Stimulated activated CD4-positive, alpha-beta T cell treated with anti-CD3 and anti-CD28 coated beads, Interleukin-4, amount 100 ng/mL, for 1 hour (primary cell): ENCODE measurements around the gene NOS2.
"Not testable (repeated sequence)": the region's sequence is repeated elsewhere in the genome, so short reads cannot be mapped to it uniquely, and the experiment has no call there.

Experiments
- DNase-seq: peaks from one replicate; pipeline ENCODE4 v3.0.0-alpha.2; 2020

Gene NOS2

DNA sequence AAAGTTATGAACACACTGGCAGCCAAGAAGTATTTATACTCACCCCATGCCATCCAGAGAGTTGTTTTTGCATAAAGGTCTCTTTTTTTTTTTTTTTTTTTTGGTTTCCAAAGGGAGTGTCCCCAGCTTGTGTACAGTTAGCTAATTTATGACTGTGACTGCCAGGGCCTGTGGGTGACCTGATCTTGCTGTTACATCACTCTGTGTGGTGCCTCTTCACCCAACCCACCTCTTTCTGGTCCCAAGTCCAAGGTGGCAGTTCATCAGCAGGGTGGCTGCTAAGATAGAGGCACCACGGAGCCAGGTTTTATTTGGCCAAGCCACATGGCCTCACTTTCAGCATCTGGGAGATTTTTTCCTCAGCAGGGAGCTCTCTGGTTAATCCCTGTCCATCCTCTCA lies at the start of gene NOS2:
TSS of gene NOS2 (minus strand) at position 8 of the 400 bp plus-strand sequence. CDS start 1,720 bp downstream, outside the sequence.
- no peak for DNase-seq

DNA sequence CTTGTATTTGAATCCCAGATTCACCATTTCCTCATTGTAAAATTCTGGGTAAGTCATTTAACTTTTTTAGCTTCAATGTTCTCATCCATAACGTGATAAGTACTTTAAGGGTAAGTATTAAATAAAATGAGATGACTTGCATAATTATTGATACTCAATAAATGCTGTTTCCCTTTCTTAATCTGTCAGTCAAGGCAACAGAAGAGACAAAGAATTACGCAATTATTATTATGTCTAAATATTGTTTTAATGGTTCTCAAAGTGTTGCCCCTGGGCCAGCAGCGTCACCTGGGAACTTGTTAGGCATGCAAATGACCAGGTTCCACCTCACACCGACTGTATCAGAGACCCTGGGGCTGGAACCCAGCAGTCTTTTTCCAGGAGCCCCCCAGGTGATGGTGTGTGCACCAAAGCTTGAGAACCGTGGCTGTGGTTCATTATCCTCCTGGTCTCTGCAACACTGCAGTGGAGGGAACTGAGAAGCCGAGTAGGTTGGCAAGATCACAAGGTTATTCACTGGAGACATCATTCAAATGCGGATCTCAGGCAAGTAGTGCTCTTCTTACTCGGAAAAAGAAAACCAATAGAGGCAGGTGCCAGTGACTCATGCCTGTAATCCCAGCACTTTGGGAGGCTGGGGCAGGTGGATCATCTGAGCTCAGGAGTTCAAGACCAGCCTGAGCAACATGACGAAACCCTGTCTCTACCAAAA lies 49.3 kb upstream of the NOS2 start:
- no peak for DNase-seq

DNA sequence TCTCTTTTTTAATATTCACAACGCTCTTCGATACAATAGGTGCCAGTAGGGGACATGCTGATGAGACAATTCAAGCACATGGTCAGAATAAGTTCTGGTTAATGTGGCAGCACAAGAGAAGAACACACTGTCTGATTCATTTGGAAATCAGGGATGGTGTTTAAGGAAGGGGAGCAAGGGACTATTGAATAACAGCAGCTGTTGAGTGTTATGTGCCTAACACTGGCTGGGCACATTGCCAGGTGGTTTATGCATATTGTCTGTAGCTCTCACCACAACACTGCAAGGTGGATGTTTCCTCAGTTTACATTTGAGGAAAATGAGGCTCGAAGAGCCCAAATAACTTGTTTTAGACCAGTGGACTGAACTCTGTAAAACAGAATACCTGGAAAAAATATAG lies 48.6 kb upstream of the NOS2 start:
- no peak for DNase-seq

DNA sequence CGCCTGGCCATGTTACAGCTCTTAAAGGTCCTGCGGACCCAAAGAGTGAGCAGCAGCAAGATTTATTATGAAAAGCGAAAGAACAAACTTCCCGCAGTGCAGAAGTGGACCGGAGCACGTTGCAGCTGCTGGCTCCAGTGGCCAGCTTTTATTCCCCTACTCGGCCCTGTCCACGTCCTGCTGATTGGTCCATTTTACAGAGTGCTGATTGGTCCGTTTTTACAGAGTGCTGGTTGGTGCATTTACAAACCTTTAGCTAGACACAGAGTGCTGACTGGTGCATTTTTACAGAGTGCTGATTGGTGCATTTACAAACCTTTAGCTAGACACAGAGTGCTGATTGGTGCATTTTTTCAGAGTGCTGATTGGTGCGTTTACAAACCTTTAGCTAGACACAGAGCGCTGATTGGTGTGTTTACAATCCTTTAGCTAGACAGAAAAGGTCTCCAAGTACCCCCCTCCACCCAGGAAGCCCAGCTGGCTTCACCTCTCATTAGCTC lies 46.5 kb upstream of the NOS2 start:
- DNase-seq, result not testable (repeated sequence)

DNA sequence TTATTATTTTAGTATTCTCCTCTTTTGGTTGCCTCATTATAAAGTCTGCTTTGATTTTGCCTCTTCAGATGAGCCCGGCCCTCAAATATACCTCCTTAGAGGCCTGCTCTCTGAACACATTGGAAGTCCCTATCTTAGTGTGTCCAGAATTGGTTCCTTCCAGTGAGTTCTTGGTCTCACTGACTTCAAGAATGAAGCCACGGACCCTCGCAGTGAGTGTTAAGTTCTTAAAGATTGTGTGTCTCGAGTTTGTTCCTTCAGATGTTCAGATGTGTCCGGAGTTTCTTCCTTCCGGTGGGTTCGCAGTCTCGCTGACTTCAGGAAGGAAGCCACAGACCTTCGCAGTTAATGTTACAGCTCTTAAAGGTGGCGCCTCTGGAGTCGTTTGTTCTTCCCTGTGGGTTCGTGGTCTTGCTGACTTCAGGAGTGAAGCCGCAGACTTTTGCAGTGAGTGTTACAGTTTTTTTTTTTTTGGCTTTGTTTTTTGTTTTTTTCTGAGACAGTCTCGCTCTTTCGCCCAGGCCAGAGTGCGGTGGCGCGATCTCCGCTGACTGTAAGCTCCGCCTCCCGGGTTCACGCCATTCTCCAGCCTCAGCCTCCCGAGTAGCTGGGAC lies 45.8 kb upstream of the NOS2 start:
- DNase-seq, result peak; percentile 4

DNA sequence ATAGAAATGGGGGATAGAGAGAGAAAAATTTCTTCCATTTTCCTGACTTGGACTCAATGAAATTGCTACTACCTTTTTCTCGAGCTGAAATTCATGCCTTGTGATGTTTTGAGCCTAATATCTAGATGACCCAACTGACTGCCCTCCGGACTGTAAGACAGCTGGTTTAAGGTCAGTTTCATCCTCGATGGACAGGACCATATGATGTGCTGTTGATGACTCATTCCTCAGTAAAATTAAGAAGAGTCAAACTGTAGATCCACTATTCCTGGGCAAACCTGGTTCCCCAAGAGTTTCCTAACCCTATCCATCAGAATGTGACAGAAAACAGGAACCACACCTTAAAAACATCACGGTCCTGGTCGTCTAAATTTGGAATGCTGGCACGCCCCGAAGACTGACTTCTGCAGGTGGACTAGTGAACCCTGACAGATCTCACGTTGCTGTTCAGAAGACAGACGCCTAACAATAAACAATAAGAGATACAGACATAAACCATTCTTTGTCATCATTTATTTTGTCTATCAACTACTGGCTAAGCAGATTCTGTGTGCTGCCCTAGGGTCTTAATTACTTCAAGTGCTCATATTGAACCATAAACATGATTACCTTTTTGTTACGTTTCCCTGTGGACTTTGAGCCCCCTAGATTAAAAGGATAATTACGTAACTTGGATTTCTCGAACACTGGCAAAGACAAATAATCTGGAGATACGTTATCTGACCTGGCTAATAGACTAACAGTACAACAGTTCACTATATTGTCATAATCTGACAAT lies 45.1 kb upstream of the NOS2 start:
- DNase-seq, result no peak

DNA sequence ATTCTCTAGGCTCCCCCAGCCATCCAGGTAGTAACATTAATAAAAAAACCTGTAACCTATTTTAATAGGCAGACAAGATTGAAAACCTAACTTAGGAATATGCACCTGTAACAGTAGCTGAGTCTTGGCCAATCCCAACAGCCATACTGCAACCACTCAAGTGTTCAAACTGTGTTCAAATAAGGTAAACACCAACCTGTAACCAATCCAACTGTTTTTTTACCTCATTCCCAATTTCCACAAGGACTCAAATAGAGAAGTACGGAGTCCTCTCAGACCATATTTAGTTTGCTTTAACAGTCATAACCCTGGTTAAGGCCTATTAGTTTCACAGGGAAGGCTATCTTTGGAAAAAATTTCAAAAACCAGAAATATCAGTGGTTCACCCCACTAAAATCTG lies 40.4 kb upstream of the NOS2 start:
- no peak for DNase-seq

DNA sequence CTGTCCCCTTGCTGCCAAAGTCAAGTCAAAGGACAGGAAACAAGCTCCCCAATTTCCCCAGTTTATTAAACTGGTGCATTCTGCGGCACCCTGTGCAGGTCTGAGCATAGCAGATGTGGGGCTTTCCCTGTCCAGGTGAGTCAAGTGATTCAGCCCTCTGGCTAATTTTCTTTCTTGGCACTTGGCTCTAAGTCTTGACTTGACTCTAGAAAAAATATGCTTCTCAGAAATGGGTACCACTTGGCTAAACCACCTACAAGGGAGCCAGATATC lies 40.0 kb upstream of the NOS2 start:
- not testable (repeated sequence) for DNase-seq

DNA sequence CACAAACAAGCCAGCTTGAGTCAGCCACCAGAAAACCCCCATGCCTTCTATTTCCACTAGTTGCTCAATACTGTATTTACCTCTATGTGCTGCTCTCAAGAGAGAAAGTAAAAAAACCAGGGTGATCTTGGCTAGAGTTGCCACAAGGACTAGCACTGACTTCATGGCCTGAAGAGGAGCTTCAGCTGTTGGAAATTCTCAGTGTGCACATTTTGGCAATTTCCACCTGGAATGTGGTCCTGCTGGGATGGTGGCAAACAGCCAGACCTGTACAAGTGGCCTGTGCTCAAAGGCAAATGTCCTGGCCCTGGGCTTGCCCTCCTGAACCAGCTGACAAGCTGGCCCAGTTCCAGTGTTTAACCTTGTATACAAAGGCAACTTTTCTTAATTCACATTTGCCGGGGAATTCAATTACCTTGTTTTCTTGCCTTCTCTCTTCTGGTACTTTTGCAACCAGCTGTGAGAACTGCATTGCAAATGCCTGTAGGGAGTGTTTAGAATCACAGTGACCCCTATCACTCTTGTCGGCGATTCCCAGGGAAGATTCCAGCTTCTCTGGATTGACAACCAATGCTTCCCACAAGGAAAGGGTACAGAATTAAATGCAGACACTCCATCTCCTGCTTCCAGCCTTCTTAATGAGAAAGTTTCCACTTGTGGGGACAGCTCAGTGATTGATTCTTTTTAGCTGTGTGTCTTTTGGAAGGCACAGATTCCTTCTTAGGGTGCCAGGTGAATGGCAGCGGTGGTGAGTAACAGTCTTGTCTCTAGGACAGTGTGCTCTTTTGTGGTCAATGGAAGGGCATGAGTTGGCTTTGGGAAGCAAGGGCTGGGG lies 39.5 kb upstream of the NOS2 start:
- DNase-seq, result not testable (repeated sequence)

DNA sequence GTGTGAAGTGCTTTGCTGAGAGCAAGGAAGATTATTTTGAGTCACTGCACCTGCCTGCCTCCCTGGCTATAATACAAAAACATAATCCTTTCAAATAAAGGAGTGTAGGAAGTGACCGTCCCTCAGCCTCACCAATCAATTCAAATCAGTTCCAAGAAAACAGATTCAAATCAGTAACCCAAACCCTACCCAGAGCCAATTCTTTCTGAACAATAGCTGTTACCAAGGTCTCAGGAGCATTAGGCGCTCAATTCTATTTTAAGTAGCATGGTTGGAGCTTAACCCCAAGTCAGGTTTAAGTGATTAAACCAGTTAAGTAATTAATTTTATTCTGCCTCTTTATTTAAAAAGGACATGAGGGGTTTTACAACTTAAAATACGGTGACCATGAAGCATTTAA lies 38.3 kb upstream of the NOS2 start:
- DNase-seq, result not testable (repeated sequence)

DNA sequence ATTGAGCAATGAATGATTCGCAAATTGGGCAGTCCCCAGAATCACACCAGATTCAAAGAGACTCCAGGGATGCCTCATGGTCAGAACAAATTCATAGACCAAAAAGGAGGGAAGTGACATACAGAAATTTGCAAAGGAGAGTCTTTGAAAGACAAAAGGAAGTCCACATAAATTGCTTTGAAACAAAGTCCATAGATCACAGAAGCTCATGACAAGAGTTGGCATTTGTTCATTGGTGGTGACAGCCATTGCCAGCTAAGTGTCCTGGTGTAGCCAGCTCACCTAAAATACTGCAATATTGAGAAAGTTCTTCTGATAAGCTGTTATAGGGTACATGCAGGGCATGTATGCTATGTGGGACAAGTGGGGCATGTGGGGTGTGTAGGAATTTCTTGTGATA lies 37.4 kb upstream of the NOS2 start:
- not testable (repeated sequence) for DNase-seq

DNA sequence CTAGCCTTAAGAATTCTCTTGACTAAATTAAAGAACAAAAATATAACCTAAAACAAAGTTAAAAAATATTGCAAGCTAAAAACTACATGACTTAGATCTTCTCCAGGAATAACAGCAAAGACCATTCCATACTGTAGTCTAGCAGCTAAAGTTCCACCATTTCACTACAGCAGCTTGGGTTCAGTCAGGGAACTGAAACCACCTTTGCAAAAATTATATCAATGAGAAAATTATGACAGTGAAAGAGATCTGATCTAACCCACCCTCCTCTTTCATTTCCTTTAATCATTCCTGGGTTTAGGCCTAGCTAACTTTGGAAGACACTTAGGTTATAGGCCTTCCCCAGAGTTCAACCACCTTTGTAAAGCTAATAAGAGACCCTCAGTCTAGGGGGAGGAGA lies 36.3 kb upstream of the NOS2 start:
- DNase-seq, result no peak

DNA sequence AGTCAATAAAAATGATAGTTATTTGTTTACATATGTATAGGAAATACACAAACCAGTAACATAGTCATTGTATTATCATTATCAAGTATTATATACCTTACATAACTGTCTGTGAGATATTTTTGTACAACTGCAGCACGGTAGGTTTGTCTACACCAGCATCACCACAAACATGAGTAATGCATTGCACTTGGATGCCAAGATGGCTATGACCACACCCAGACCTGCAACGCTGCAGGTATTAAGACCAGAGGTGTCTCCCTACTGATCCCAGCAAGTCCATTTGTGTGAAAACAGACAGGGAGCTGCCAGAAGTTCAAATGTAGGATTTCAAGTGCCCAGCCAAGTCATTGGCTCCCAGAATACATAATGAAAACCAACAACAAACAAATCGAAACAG lies 34.2 kb upstream of the NOS2 start:
- no peak for DNase-seq

DNA sequence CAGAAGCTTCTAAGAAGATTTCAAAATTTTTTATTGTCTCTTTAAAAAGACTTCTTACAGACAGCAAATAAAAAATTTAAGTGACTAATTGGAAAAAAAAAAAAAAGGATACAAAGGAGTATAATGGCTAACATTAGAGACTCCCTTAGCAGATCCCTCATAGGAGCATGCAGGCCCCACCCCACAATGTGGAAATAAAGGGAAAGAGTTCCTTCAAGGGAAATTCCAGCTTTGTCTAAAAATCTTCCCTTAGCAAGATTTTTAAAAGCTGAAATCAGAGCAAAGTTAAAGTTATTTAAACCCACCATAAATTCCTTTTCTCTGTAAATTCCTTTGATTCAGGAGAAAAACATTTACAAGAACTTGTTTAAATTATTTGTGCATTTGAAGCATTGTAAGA lies 32.5 kb upstream of the NOS2 start:
- DNase-seq, result no peak

DNA sequence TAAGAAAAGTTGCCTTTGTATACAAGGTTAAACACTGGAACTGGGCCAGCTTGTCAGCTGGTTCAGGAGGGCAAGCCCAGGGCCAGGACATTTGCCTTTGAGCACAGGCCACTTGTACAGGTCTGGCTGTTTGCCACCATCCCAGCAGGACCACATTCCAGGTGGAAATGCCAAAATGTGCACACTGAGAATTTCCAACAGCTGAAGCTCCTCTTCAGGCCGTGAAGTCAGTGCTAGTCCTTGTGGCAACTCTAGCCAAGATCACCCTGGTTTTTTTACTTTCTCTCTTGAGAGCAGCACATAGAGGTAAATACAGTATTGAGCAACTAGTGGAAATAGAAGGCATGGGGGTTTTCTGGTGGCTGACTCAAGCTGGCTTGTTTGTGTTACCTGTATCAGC lies 29.6 kb upstream of the NOS2 start:
- not testable (repeated sequence) for DNase-seq

DNA sequence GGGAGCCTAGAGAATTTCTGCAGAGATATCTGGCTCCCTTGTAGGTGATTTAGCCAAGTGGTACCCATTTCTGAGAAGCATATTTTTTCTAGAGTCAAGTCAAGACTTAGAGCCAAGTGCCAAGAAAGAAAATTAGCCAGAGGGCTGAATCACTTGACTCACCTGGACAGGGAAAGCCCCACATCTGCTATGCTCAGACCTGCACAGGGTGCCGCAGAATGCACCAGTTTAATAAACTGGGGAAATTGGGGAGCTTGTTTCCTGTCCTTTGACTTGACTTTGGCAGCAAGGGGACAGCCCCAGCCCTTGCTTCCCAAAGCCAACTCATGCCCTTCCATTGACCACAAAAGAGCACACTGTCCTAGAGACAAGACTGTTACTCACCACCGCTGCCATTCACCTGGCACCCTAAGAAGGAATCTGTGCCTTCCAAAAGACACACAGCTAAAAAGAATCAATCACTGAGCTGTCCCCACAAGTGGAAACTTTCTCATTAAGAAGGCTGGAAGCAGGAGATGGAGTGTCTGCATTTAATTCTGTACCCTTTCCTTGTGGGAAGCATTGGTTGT lies 28.9 kb upstream of the NOS2 start:
- not testable (repeated sequence) for DNase-seq

DNA sequence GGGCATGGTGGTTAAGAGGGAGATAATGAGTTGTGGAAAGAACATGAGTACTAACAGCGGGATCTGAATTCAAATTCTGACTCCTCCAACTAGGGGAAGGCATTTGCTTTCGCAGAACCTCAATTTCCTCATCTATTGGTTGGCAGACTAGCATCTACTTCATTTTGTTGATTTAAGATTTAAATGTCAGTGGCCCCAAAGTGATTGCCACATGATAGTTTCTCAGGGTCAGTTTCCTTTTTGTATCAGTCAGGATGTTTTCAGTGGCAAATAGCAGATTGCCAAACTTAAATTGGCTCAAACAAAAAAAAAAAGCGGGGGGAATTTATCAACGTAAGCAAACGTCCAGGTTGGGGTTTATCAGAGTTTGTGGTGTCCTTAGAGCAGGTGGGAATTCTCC lies 25.1 kb upstream of the NOS2 start:
- no peak for DNase-seq

DNA sequence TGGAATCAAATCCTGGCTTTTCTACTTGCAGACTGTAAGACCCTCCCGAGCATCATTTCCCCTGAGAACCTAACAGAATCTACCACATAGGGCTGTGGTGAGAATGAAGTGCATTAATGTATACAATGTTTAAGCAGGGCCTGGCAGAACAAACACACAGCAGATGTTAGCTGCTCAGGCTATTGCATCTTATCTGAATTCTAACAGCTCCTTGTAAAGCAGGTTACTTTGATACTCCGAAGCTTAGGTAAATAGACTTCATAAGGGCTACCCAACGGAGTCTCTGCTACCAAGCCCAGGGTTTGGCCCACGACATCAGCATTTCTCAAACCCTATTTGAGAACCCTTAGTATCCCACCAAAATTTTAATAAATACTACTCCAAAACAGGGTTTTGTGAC lies 24.4 kb upstream of the NOS2 start:
- DNase-seq, result no peak

DNA sequence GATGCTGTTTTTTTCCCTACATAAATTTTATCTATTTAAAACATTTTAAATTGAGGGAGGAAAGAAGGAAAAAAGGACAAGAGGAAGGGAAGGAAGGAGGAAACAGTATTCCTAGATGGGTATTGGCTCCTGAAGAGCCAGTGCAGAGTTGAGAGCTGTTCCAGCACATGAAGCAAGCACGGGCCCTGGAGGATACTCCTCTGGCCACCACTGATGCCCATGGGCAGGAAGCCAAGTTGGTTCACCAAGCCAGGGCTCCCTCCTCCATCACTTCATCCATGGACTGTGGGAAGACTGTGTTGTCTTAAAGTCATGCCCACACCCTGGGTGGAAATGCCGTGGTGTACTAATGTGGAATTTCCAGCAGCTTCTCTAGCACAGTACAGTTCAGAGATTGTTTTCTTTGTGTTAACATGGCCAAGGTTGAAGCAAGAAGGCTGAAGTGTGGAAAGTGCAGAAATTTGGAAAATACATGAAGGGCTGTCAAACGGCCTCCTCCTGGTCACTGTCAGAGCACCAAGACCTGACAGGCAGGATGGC lies 23.9 kb upstream of the NOS2 start:
- no peak for DNase-seq

DNA sequence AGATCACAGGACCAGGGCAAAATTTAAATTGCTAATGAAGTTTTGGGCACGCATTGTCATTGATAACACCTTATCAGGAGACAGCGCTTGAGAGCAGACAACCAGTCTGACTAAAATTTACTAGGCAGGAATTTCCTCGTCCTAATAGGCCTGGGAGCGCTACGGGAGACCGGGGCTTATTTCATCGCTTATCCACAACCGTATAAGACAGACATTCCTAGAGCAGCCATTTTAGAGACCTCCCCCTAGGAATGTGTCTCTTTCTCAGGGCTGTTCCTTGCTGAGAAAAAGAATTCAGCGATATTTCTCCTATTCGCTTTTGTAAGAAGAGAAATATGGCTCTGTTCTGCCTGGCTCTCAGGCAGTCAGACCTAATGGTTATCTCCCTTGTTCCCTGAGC lies 21.8 kb upstream of the NOS2 start:
- DNase-seq, result not testable (repeated sequence)

DNA sequence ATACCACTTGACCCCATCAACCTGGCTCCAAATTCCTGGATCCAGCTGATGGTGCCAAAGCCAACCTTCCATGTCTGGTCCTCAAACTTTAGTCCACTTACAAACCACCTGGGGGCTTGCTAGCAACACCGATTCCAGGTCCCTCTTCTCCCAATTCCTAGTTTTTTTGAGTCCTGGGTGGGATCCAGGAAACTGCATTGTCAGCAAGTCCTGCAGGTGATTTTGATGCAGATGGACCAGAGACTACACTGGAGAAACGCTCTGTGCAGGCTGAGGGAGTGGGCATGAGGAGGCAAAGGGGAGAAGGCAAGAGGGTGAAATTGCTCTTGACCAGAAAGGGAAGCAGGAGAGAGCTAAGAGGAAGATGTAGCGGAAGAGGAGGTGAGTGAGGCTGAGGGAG lies 21.0 kb upstream of the NOS2 start:
- DNase-seq, result no peak

DNA sequence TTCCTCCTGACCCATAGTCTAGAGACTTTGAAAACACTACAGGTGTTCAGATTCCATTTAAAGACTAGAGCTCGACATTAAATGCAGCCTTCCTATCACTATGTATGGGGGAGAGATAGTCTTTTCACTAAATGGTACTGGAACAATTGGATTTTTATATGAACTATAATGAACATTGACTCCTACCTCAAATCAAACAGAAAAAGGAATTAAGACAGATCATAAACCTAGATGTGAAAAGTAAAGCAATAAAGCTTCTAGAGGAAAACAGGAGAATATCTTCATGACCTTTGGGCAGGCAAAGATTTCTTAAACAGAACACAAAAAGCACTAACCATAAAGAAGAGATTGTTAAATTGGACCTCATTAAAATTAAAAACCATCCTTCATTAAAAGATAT lies 18.8 kb upstream of the NOS2 start:
- DNase-seq, result no peak
